GM12873 (cell line): Measurements from ENCODE around the gene REPIN1.

Experiments used
- TF ChIP-seq, protein P1 (sequence below): IDR thresholded peaks from 2 replicates; pipeline ENCODE4 v1.5.1; 2012; ENCODE audit warnings: low read depth, mild to moderate bottlenecking, moderate library complexity, low read length, control low read depth; ENCODE audit not compliant: insufficient read depth; ENCODE audit errors: missing control alignments

The REPIN1 gene

GRCh38 chr7:150420987-150421674 is 52.5 kb downstream of the REPIN1 start:
- TF ChIP-seq, protein P1, sequence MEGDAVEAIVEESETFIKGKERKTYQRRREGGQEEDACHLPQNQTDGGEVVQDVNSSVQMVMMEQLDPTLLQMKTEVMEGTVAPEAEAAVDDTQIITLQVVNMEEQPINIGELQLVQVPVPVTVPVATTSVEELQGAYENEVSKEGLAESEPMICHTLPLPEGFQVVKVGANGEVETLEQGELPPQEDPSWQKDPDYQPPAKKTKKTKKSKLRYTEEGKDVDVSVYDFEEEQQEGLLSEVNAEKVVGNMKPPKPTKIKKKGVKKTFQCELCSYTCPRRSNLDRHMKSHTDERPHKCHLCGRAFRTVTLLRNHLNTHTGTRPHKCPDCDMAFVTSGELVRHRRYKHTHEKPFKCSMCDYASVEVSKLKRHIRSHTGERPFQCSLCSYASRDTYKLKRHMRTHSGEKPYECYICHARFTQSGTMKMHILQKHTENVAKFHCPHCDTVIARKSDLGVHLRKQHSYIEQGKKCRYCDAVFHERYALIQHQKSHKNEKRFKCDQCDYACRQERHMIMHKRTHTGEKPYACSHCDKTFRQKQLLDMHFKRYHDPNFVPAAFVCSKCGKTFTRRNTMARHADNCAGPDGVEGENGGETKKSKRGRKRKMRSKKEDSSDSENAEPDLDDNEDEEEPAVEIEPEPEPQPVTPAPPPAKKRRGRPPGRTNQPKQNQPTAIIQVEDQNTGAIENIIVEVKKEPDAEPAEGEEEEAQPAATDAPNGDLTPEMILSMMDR: peak; percentile 82

DNA sequence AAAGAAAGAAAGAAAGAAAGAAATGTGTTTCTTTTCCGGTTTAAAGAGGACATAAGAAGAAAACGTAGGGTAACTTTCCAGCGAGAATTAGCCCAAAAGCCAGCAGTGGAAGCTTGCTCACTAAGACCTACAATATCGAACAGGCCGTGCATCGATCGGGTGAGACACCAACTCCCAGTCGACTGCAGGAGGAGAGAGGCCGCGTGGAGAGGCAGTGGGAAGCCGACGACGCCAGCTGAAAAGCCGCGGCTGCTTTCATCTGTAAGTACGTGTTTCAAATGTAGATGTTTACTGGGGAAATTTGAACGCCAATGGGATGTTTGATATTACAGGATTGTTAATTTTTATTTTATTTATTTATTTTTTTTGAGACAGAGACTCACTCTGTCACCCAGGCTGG is 53.2 kb downstream of the REPIN1 start:
- TF ChIP-seq, protein P1: no peak
